Esophagus muscularis mucosa (tissue), 4 donors: ENCODE data around the gene HFE. TPM values are rescaled to one million over a fixed set of nuclear protein-coding genes. Genes with fewer than 3 reads are reported as not detected.

Experiments used
- DNase-seq: peaks from one replicate; pipeline ENCODE4 v3.0.0-alpha.2; 2017; ENCODE audit errors: extremely low spot score
- H3K27ac ChIP-seq, 4 donors: fragments of 200-600 bp; sonication (generic); replicated peaks in 1 of 4; 1 replicate in 3 of 4; 2 replicates in 1 of 4; pipeline ENCODE4 v1.5.1; 2016 to 2019; ENCODE audit warnings: mild to moderate bottlenecking in 1 of 4
- H3K27me3 ChIP-seq, 4 donors: fragments of 200-600 bp; sonication (generic); one replicate each; pipeline versions ENCODE4 v1.5.1 to v1.6.0; 2016 to 2019
- H3K36me3 ChIP-seq, 4 donors: fragments of 200-600 bp; sonication (generic); one replicate each; pipeline ENCODE4 v1.5.1; 2016 to 2019
- H3K4me1 ChIP-seq, 4 donors: fragments of 200-600 bp; sonication (generic); one replicate each; pipeline ENCODE4 v1.5.1; 2016 to 2019
- H3K4me3 ChIP-seq, 4 donors: fragments of 200-600 bp; sonication (generic); 1 replicate in 2 of 4; 2 replicates in 2 of 4; pipeline ENCODE4 v1.5.1; 2016 to 2019; ENCODE audit warnings: mild to moderate bottlenecking in 4 of 4, moderate library complexity in 1 of 4
- H3K9me3 ChIP-seq, 4 donors: fragments of 200-600 bp; sonication (generic); 1 replicate in 3 of 4; 2 replicates in 1 of 4; pipeline ENCODE4 v1.5.1; 2016 to 2019
- EP300 ChIP-seq: sonication (generic); formaldehyde crosslinking; IDR thresholded peaks from one replicate; pipeline ENCODE4 v1.6.1; 2017; ENCODE audit warnings: antibody characterized with exemption
- POLR2A ChIP-seq: fragments of 450-650 bp; IDR thresholded peaks from one replicate; pipeline ENCODE4 v1.6.1; 2017; ENCODE audit warnings: antibody characterized with exemption, moderate library complexity, mild to moderate bottlenecking, low read depth
- POLR2AphosphoS5 ChIP-seq, 2 donors: sonication (generic); formaldehyde crosslinking; IDR thresholded peaks; one replicate each; pipeline ENCODE4 v1.6.1; 2017; ENCODE audit warnings: antibody characterized with exemption in 2 of 2
- WGBS: methylation state at CpG from one replicate; pipeline ENCODE4 v1.1.5; 2018; 5-methylcytosine and 5-hydroxymethylcytosine counted together
- intact Hi-C: fragments of 100-400 bp; cut with DNase I; formaldehyde crosslinking; loops from one replicate; pipeline ENCODE4 v1.15.1; 2023
- total RNA-seq, 4 donors: library from RNA; depleted of rRNA; stranded (reverse); fragments of >200 nt; gene quantifications; one replicate each; pipeline versions ENCODE4 v1.1.0 to v1.2.1, GENCODE V29; 2016
- TF ChIP-seq, protein P1 (sequence below), 3 experiments: fragments of 200-600 bp in 2 of 3; fragments of 450-650 bp in 1 of 3; sonication (generic) in 2 of 3; IDR thresholded peaks; one replicate each; pipeline ENCODE4 v1.5.1; 2017 to 2019; ENCODE audit warnings: antibody characterized with exemption in 3 of 3, mild to moderate bottlenecking in 2 of 3, moderate library complexity in 1 of 3

The HFE gene, protein sequence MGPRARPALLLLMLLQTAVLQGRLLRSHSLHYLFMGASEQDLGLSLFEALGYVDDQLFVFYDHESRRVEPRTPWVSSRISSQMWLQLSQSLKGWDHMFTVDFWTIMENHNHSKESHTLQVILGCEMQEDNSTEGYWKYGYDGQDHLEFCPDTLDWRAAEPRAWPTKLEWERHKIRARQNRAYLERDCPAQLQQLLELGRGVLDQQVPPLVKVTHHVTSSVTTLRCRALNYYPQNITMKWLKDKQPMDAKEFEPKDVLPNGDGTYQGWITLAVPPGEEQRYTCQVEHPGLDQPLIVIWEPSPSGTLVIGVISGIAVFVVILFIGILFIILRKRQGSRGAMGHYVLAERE
- 1 to 10 TPM; 3.0 to 9.9 (median 6.5) TPM for total RNA-seq

DNA sequence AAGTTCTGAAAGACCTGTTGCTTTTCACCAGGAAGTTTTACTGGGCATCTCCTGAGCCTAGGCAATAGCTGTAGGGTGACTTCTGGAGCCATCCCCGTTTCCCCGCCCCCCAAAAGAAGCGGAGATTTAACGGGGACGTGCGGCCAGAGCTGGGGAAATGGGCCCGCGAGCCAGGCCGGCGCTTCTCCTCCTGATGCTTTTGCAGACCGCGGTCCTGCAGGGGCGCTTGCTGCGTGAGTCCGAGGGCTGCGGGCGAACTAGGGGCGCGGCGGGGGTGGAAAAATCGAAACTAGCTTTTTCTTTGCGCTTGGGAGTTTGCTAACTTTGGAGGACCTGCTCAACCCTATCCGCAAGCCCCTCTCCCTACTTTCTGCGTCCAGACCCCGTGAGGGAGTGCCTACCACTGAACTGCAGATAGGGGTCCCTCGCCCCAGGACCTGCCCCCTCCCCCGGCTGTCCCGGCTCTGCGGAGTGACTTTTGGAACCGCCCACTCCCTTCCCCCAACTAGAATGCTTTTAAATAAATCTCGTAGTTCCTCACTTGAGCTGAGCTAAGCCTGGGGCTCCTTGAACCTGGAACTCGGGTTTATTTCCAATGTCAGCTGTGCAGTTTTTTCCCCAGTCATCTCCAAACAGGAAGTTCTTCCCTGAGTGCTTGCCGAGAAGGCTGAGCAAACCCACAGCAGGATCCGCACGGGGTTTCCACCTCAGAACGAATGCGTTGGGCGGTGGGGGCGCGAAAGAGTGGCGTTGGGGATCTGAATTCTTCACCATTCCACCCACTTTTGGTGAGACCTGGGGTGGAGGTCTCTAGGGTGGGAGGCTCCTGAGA lies at the start of gene HFE:
Gene HFE, plus strand, starts transcription at position 146 of the 832 bp plus-strand sequence. Its CDS starts 12 bp downstream, at position 158.
- Histone ChIP-seq H3K27me3 (no peaks in the 10 kb centered on the region), H3K4me3 (peak within 1 kb of the TSS; percentile 65 to 76 (median 73)), H3K36me3 (peaks cover 0 to 6% (median 3%) of the 10 kb centered on the region in 4 donors), H3K9me3 (no peaks in the 10 kb centered on the region), H3K4me1 (peaks cover 19 to 29% (median 26%) of the 10 kb centered on the region in 4 donors), H3K27ac (peak within 1 kb of the TSS; percentile 86 to 95 (median 92))
- no peak for DNase-seq
- intact Hi-C loops, result no loop called here
- under 1% methylated on average over 41 of the region's 41 CpGs for WGBS
- peak; percentile 25 to 70 for TF ChIP-seq POLR2AphosphoS5 (IDR thresholded peaks at IDR 0.05)
- no peak for TF ChIP-seq POLR2A
- TF ChIP-seq, protein P1, sequence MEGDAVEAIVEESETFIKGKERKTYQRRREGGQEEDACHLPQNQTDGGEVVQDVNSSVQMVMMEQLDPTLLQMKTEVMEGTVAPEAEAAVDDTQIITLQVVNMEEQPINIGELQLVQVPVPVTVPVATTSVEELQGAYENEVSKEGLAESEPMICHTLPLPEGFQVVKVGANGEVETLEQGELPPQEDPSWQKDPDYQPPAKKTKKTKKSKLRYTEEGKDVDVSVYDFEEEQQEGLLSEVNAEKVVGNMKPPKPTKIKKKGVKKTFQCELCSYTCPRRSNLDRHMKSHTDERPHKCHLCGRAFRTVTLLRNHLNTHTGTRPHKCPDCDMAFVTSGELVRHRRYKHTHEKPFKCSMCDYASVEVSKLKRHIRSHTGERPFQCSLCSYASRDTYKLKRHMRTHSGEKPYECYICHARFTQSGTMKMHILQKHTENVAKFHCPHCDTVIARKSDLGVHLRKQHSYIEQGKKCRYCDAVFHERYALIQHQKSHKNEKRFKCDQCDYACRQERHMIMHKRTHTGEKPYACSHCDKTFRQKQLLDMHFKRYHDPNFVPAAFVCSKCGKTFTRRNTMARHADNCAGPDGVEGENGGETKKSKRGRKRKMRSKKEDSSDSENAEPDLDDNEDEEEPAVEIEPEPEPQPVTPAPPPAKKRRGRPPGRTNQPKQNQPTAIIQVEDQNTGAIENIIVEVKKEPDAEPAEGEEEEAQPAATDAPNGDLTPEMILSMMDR (IDR thresholded peaks at IDR 0.05), result peak in 1 of 3 experiments; percentile 16
- no peak for TF ChIP-seq EP300

DNA sequence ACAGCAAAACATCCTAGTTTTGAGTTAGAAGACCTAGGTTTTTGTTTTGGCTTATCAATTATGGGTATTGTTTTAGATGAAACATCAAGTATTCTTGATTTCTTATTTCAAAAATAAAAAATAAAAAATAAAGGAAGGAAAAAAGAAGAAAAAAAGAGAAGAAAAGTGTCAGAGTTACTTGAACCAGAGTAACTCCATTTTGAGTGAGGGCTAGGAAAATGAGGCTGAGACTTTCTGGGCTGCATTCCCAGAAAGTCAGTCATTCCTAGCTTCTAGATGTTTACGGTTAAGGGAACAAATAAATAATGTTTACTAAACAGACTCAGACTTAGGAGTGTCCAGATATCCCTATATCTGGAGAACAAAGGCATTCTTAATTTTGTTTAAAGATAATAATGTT lies 45.3 kb upstream of the HFE start:
- Histone ChIP-seq H3K4me3 (no peak overlapping the region), H3K9me3 (no peaks in the 10 kb centered on the region), H3K4me1 (peaks cover 11 to 26% (median 20%) of the 10 kb centered on the region in 4 donors), H3K27me3 (no peaks in the 10 kb centered on the region), H3K36me3 (no peaks in the 10 kb centered on the region), H3K27ac (no peak overlapping the region)
- no peak for DNase-seq
- 86% methylated on average over 1 of the region's 1 CpG for WGBS
- TF ChIP-seq POLR2A (no peak), EP300 (no peak), POLR2AphosphoS5 (IDR thresholded peaks at IDR 0.05) (no peak)
- TF ChIP-seq, protein P1 (IDR thresholded peaks at IDR 0.05), result no peak
- intact Hi-C loops, result loop anchor here (10.0 kb wide), 1 partner anchor 143 kb away; a partner anchor contains a TSS

DNA sequence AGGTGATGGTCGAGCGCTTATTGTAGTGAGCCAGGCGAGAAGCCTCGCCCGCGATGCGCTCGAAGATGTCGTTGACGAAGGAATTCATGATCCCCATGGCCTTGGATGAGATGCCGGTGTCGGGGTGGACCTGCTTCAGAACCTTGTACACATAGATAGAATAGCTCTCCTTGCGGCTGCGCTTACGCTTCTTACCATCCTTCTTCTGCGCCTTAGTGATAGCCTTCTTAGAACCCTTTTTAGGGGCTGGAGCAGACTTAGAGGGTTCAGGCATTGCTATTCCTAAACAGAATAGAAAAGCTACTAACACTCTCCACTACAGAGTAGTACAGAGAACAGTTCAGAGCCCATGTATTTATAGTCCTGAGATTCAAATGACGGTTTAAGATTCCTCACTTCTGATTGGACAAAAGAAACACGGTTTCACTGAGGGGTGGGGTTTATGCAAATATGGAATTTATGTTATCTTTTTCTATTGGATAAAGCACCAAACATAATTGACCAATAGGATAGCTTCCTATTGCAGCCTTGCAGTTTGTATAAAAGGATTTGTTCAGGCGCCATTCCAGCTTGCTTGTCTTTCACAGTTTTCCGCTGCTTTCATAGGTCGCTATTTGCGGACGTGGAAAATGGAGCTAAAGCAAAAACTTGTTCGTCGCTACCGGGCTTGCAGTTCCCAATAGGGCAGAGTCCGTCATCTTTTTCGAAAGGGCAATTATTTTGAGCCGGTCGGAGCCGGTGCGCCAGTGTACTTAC lies 43.7 kb upstream of the HFE start:
- no peaks in the 10 kb centered on the region for H3K36me3 ChIP-seq
- intact Hi-C loops, result loop anchor here (10.0 kb wide), 1 partner anchor 141 kb away; a partner anchor contains a TSS
- H3K4me1 ChIP-seq, result peaks cover 11 to 26% (median 20%) of the 10 kb centered on the region in 4 donors
- peak overlapping the region; percentile 53 to 64 (median 58) for H3K4me3 ChIP-seq
- peak; percentile 95 for DNase-seq
- peak; percentile 81 to 100 for TF ChIP-seq POLR2AphosphoS5 (IDR thresholded peaks at IDR 0.05)
- peak; percentile 86 for TF ChIP-seq POLR2A
- TF ChIP-seq EP300, result no peak
- TF ChIP-seq, protein P1 (IDR thresholded peaks at IDR 0.05), result peak in 1 of 3 experiments; percentile 3
- no peaks in the 10 kb centered on the region for H3K9me3 ChIP-seq
- WGBS, result 0% methylated on average over 27 of the region's 32 CpGs
- no peaks in the 10 kb centered on the region for H3K27me3 ChIP-seq
- peak overlapping the region; percentile 88 to 97 (median 94) for H3K27ac ChIP-seq

DNA sequence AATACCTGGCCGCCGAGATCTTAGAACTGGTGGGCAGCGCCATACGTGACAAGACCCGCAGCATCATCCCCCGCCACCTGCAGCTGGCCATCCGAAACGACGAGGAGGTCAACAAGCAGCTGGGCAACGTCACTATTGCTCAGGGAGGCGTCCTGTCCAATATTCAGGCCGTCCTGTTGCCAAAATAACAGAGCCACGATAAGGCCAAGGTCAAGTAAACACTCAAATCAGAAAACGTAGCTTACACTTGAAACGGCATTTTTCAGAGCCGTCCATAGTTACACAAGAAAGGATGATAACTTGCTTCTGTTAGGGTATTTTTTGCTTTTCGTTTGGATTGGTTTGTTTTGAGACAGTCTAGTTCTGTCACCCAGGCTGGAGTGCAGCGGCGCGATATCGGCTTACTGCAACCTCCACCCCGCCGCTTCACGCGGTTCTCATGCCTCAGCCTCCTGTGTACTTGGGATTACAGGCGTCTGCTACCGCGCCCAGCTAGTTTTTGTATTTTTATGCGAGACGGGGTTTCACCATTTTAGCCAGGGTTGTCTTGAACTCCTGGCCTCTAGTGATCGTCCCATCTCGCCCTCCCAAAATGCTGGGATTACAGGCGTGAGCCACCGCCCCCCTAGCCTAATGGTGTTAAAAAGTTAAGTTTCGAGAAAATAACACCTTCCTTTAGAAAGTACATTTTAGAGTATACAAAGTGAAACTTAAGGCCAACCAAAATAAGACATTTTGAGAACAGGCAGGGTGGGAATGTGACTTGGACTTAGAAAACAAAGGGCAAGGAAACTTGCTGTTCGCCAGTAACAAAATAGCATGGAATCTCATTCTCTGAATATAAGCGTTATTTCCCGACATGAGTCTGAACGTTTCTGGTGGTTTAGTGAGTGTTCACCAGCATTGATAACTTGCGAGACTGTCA lies 42.8 kb upstream of the HFE start:
- 2% methylated on average over 31 of the region's 40 CpGs for WGBS
- peaks cover 11 to 26% (median 20%) of the 10 kb centered on the region in 4 donors for H3K4me1 ChIP-seq
- H3K4me3 ChIP-seq, result peak overlapping the region; percentile 53 to 64 (median 58)
- H3K27ac ChIP-seq, result peak overlapping the region; percentile 88 to 97 (median 94)
- intact Hi-C loops, result loop anchor here (10.0 kb wide), 1 partner anchor 140 kb away; a partner anchor contains a TSS
- H3K9me3 ChIP-seq, result no peaks in the 10 kb centered on the region
- TF ChIP-seq, protein P1 (IDR thresholded peaks at IDR 0.05), result no peak
- TF ChIP-seq POLR2A, result peak; percentile 47
- TF ChIP-seq EP300, result peak; percentile 48
- no peak for DNase-seq
- no peaks in the 10 kb centered on the region for H3K36me3 ChIP-seq
- no peaks in the 10 kb centered on the region for H3K27me3 ChIP-seq
